Ascending aorta (tissue), 2 donors: Measurements from ENCODE around the gene ADIPOR2. TPM values are rescaled to one million over a fixed set of nuclear protein-coding genes. Genes with fewer than 3 reads are reported as not detected.

ENCODE experiments used
- DNase-seq, 2 donors: peaks; one replicate each; pipeline ENCODE4 v3.0.0-alpha.2; 2019; ENCODE audit warnings: low spot score in 2 of 2
- H3K27ac ChIP-seq, 2 donors: fragments of 200-600 bp; sonication (generic); one replicate each; pipeline ENCODE4 v1.5.1; 2016 to 2017; ENCODE audit warnings: mild to moderate bottlenecking in 1 of 2
- H3K27me3 ChIP-seq: fragments of 200-600 bp; sonication (generic); one replicate; pipeline ENCODE4 v1.5.1; 2017
- H3K36me3 ChIP-seq, 2 donors: fragments of 200-600 bp; sonication (generic); one replicate each; pipeline ENCODE4 v1.5.1; 2016
- H3K4me1 ChIP-seq, 2 donors: fragments of 200-600 bp; sonication (generic); one replicate each; pipeline ENCODE4 v1.5.1; 2016 to 2017; ENCODE audit warnings: mild to moderate bottlenecking in 1 of 2
- H3K4me3 ChIP-seq, 2 donors: fragments of 200-600 bp; sonication (generic); one replicate each; pipeline ENCODE4 v1.5.1; 2016 to 2017; ENCODE audit warnings: mild to moderate bottlenecking in 1 of 2
- H3K9me3 ChIP-seq, 2 donors: fragments of 200-600 bp; sonication (generic); one replicate each; pipeline ENCODE4 v1.5.1; 2016
- intact Hi-C: fragments of 100-400 bp; cut with DNase I; formaldehyde crosslinking; loops from one replicate; pipeline ENCODE4 v1.15.1; 2023
- total RNA-seq: library from RNA; depleted of rRNA; stranded (reverse); fragments of >200 nt; gene quantifications from one replicate; pipeline ENCODE4 v1.1.0, GENCODE V29; 2016
- TF ChIP-seq, protein P1 (sequence below), 3 experiments: fragments of 200-600 bp in 2 of 3; fragments of 450-650 bp in 1 of 3; sonication (generic) in 2 of 3; IDR thresholded peaks; one replicate each; pipeline ENCODE4 v1.5.1; 2016 to 2019; ENCODE audit warnings: antibody characterized with exemption in 3 of 3, mild to moderate bottlenecking in 1 of 3, moderate library complexity in 1 of 3

ADIPOR2 gene
- total RNA-seq, 1 donor from 2014 or later = 25.7 TPM

DNA sequence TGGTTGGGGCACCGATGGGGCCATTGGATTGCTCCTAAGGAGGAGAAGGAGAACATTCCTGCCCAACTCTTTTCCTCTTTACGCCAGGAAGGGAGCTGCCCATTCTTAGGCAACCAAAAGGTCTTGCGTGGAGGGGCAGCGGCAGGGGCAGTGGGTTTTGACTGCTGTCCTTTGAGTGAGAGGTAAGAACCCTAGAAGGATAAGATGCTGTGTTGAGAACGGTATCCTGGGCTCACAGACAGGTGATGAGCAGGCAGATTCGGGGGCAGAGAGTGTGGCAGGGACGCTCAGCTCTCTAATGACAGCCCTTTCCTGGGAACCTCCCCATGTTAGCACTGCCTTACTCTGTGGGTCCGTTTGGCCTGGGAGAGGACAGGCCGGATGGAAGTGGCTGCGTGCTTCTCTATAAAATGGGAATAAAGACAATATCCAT, 142.7 kb downstream of the ADIPOR2 start:
- no peaks in the 10 kb centered on the region for H3K27me3 ChIP-seq
- no peak for DNase-seq
- H3K27ac ChIP-seq = no peak overlapping the region
- no peak overlapping the region for H3K4me3 ChIP-seq
- H3K9me3 ChIP-seq = no peaks in the 10 kb centered on the region
- H3K36me3 ChIP-seq = no peaks in the 10 kb centered on the region
- no peaks in the 10 kb centered on the region for H3K4me1 ChIP-seq
- intact Hi-C loops = no loop called here
- TF ChIP-seq, protein P1, sequence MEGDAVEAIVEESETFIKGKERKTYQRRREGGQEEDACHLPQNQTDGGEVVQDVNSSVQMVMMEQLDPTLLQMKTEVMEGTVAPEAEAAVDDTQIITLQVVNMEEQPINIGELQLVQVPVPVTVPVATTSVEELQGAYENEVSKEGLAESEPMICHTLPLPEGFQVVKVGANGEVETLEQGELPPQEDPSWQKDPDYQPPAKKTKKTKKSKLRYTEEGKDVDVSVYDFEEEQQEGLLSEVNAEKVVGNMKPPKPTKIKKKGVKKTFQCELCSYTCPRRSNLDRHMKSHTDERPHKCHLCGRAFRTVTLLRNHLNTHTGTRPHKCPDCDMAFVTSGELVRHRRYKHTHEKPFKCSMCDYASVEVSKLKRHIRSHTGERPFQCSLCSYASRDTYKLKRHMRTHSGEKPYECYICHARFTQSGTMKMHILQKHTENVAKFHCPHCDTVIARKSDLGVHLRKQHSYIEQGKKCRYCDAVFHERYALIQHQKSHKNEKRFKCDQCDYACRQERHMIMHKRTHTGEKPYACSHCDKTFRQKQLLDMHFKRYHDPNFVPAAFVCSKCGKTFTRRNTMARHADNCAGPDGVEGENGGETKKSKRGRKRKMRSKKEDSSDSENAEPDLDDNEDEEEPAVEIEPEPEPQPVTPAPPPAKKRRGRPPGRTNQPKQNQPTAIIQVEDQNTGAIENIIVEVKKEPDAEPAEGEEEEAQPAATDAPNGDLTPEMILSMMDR (IDR thresholded peaks at IDR 0.05) = no peak

DNA sequence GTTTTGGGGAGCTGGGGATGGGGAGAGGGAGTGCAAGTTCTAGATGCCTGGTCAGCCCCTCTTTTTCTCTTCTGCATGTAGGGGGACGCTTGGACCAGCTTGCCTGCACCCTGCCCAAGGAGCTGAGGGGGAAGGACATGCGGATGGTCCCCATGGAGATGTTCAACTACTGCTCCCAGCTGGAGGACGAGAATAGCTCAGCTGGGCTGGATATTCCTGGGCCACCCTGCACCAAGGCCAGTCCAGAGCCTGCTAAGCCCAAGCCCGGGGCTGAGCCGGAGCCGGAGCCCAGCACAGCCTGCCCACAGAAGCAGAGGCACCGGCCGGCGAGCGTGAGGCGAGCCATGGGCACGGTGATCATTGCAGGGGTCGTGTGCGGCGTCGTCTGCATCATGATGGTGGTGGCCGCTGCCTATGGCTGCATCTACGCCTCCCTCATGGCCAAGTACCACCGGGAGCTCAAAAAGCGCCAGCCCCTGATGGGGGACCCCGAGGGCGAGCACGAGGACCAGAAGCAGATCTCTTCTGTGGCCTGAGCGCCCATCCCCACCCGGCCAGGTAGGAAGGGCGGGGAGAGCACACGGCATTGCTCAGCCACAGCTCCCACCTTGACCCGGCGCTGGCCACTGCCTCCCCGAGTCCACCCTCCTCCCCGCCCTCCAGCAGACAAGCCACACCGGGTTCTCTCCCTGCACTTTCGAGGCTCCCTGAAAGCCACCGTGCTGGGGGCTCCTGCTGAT, 143.5 kb downstream of the ADIPOR2 start:
- intact Hi-C loops = no loop called here
- Histone ChIP-seq H3K27ac (no peak overlapping the region), H3K4me3 (no peak overlapping the region), H3K36me3 (no peaks in the 10 kb centered on the region), H3K9me3 (no peaks in the 10 kb centered on the region), H3K27me3 (no peaks in the 10 kb centered on the region), H3K4me1 (no peaks in the 10 kb centered on the region)
- TF ChIP-seq, protein P1 (IDR thresholded peaks at IDR 0.05) = no peak
- no peak for DNase-seq

GRCh38 chr12:1835211-1836131, 144.6 kb downstream of the ADIPOR2 start:
- no peak for DNase-seq
- no peaks in the 10 kb centered on the region for H3K27me3 ChIP-seq
- no peaks in the 10 kb centered on the region for H3K9me3 ChIP-seq
- H3K4me3 ChIP-seq = no peak overlapping the region
- H3K27ac ChIP-seq = no peak overlapping the region
- intact Hi-C loops = no loop called here
- no peaks in the 10 kb centered on the region for H3K36me3 ChIP-seq
- H3K4me1 ChIP-seq = no peaks in the 10 kb centered on the region
- TF ChIP-seq, protein P1 (IDR thresholded peaks at IDR 0.05) = no peak

GRCh38 chr12:1836241-1836803, 145.5 kb downstream of the ADIPOR2 start:
- no peaks in the 10 kb centered on the region for H3K9me3 ChIP-seq
- no peak overlapping the region for H3K27ac ChIP-seq
- no peak for DNase-seq
- intact Hi-C loops = no loop called here
- no peaks in the 10 kb centered on the region for H3K27me3 ChIP-seq
- H3K4me1 ChIP-seq = no peaks in the 10 kb centered on the region
- TF ChIP-seq, protein P1 (IDR thresholded peaks at IDR 0.05) = no peak
- H3K4me3 ChIP-seq = no peak overlapping the region
- no peaks in the 10 kb centered on the region for H3K36me3 ChIP-seq

GRCh38 chr12:1836854-1837421, 146.1 kb downstream of the ADIPOR2 start:
- intact Hi-C loops = no loop called here
- TF ChIP-seq, protein P1 (IDR thresholded peaks at IDR 0.05) = no peak
- Histone ChIP-seq H3K36me3 (no peaks in the 10 kb centered on the region), H3K4me1 (no peaks in the 10 kb centered on the region), H3K9me3 (no peaks in the 10 kb centered on the region), H3K27ac (no peak overlapping the region), H3K4me3 (no peak overlapping the region), H3K27me3 (no peaks in the 10 kb centered on the region)
- no peak for DNase-seq
